Measurements from ENCODE around the gene NAA80. TPM values are rescaled to one million over a fixed set of nuclear protein-coding genes. Genes with fewer than 3 reads are reported as not detected.

Gene NAA80
- total and polyA plus RNA-seq, 2 of the 13 experiments (the other 11 are each of a cell fraction or from before 2014, with no cell fraction given): 3.4 to 8.7 TPM

DNA sequence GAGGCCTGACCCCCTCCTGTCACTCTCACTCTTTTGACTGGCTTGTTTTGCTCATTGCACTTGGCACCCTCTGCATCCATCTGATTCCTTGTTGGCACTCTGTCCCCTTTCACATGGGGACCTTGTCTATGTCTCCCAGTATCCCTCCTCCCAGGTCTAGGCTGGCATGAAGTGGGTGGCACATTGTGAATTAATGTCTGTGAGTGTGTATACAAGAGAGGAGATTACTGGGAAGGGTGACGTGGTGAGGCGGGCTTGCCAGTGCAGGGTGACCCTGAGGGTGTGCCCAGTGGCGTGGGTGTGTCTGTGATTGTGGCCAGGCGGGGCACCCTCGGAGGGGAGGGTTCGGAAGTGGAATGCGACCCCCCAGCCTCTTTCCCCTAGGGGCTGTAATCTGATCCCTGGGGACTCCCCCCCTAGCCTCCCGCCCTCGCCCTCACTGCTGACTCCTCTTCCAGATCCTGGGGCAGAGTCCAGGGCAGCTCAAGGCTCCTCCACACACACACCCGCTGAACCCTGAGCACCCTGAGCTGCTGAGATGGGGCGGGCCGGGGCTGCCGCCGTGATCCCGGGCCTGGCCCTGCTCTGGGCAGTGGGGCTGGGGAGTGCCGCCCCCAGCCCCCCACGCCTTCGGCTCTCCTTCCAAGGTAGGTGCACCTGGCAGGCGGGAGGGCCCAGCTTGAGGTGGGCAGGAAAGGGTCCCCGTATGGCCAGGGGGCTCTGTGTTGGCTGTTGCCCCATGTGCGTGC, 30.3 kb downstream of the NAA80 start, which contains the start of gene SEMA3B (continued):
- TF ChIP-seq, protein P1, sequence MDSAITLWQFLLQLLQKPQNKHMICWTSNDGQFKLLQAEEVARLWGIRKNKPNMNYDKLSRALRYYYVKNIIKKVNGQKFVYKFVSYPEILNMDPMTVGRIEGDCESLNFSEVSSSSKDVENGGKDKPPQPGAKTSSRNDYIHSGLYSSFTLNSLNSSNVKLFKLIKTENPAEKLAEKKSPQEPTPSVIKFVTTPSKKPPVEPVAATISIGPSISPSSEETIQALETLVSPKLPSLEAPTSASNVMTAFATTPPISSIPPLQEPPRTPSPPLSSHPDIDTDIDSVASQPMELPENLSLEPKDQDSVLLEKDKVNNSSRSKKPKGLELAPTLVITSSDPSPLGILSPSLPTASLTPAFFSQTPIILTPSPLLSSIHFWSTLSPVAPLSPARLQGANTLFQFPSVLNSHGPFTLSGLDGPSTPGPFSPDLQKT (CRISPR knock-in tag; IDR thresholded peaks at IDR 0.05; ENCODE audit: borderline replicate concordance): no peak
- TF ChIP-seq SRSF9 (IDR thresholded peaks at IDR 0.05; ENCODE audit: borderline replicate concordance, insufficient read depth, low read depth, low read length, poor library complexity, severe bottlenecking) (no peak), HOXD1 (CRISPR knock-in tag; IDR thresholded peaks at IDR 0.05) (no peak), ZSCAN20 (CRISPR knock-in tag; IDR thresholded peaks at IDR 0.05; ENCODE audit: borderline replicate concordance) (no peak), ZNF629 (CRISPR knock-in tag; conservative IDR thresholded peaks at IDR 0.05) (no peak), ZNF367 (CRISPR knock-in tag; IDR thresholded peaks at IDR 0.05; ENCODE audit: borderline replicate concordance) (no peak), TEAD2 (CRISPR knock-in tag; IDR thresholded peaks at IDR 0.05) (no peak), IRF2 (CRISPR knock-in tag; IDR thresholded peaks at IDR 0.05) (no peak), NR2C2 (CRISPR knock-in tag; IDR thresholded peaks at IDR 0.05; ENCODE audit: borderline replicate concordance) (no peak), EZH2 (conservative IDR thresholded peaks at IDR 0.05; ENCODE audit: low read depth, low read length) (no peak), ZNF749 (CRISPR knock-in tag; IDR thresholded peaks at IDR 0.05; ENCODE audit: borderline replicate concordance) (peak; percentile 26; the same call in 1 of the 2 replicates), HNRNPLL (IDR thresholded peaks at IDR 0.05; ENCODE audit: low read depth, low read length, poor library complexity, severe bottlenecking) (no peak), CEBPB (IDR thresholded peaks at IDR 0.05; ENCODE audit: borderline replicate concordance, low read depth, low read length) (no peak)
- TF ChIP-seq, protein P2, sequence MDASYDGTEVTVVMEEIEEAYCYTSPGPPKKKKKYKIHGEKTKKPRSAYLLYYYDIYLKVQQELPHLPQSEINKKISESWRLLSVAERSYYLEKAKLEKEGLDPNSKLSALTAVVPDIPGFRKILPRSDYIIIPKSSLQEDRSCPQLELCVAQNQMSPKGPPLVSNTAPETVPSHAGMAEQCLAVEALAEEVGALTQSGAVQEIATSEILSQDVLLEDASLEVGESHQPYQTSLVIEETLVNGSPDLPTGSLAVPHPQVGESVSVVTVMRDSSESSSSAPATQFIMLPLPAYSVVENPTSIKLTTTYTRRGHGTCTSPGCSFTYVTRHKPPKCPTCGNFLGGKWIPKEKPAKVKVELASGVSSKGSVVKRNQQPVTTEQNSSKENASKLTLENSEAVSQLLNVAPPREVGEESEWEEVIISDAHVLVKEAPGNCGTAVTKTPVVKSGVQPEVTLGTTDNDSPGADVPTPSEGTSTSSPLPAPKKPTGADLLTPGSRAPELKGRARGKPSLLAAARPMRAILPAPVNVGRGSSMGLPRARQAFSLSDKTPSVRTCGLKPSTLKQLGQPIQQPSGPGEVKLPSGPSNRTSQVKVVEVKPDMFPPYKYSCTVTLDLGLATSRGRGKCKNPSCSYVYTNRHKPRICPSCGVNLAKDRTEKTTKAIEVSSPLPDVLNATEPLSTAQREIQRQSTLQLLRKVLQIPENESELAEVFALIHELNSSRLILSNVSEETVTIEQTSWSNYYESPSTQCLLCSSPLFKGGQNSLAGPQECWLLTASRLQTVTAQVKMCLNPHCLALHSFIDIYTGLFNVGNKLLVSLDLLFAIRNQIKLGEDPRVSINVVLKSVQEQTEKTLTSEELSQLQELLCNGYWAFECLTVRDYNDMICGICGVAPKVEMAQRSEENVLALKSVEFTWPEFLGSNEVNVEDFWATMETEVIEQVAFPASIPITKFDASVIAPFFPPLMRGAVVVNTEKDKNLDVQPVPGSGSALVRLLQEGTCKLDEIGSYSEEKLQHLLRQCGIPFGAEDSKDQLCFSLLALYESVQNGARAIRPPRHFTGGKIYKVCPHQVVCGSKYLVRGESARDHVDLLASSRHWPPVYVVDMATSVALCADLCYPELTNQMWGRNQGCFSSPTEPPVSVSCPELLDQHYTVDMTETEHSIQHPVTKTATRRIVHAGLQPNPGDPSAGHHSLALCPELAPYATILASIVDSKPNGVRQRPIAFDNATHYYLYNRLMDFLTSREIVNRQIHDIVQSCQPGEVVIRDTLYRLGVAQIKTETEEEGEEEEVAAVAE (CRISPR knock-in tag; IDR thresholded peaks at IDR 0.05; ENCODE audit: borderline replicate concordance): no peak
- TF ChIP-seq, protein P3, sequence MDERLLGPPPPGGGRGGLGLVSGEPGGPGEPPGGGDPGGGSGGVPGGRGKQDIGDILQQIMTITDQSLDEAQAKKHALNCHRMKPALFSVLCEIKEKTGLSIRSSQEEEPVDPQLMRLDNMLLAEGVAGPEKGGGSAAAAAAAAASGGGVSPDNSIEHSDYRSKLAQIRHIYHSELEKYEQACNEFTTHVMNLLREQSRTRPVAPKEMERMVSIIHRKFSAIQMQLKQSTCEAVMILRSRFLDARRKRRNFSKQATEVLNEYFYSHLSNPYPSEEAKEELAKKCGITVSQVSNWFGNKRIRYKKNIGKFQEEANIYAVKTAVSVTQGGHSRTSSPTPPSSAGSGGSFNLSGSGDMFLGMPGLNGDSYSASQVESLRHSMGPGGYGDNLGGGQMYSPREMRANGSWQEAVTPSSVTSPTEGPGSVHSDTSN (CRISPR knock-in tag; IDR thresholded peaks at IDR 0.05): no peak
- TF ChIP-seq, protein P4, sequence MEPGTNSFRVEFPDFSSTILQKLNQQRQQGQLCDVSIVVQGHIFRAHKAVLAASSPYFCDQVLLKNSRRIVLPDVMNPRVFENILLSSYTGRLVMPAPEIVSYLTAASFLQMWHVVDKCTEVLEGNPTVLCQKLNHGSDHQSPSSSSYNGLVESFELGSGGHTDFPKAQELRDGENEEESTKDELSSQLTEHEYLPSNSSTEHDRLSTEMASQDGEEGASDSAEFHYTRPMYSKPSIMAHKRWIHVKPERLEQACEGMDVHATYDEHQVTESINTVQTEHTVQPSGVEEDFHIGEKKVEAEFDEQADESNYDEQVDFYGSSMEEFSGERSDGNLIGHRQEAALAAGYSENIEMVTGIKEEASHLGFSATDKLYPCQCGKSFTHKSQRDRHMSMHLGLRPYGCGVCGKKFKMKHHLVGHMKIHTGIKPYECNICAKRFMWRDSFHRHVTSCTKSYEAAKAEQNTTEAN (CRISPR knock-in tag; conservative IDR thresholded peaks at IDR 0.05): no peak; the same call in 1 of the 2 replicates
